ENCODE data around the gene CTNNBIP1.

Gene CTNNBIP1

DNA sequence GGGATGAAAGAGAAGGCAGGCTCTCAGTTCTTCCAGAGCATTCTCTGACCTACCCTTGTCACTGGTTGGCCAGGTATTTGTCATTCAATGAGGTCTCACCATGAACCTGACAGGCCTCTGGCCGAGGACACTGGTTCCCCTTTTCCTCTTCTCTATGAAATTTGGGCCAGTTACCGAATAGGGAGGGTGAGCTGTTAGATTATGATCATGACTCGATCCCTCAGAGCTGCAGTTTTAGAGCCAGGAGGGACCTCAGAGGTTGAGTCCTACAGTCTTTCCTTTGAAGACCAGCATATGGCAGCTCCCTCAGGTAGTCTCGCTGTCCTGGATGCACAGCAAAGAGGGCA lies 56.8 kb downstream of the CTNNBIP1 start:
- DNase-seq (ENCODE audit: low read depth): no peak

GRCh38 chr1:9852410-9853248 lies 57.4 kb downstream of the CTNNBIP1 start:
- no peak for DNase-seq (ENCODE audit: low read depth)

DNA sequence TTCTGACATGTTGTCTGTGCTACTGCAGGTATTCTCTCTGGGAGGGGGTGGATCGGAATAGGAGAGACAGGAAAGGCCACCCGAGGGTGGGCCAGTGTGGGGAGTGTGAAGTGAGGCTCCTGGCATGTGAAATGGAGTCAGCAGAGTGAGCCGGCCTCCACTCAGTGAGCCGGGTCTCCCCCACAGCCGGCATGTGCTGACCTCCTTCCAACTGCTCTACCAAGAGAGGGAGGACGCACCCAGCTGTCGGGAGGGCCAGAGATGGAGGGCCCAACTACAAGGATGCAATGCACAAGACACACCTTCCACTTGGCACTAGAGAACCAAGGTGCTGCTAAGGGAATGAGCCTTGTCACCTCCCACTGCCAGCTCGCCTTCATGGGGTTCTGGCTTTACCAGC lies 58.1 kb downstream of the CTNNBIP1 start:
- DNase-seq (ENCODE audit: low read depth): no peak

GRCh38 chr1:9850442-9851162 lies 59.5 kb downstream of the CTNNBIP1 start:
- no peak for DNase-seq (ENCODE audit: low read depth)

DNA sequence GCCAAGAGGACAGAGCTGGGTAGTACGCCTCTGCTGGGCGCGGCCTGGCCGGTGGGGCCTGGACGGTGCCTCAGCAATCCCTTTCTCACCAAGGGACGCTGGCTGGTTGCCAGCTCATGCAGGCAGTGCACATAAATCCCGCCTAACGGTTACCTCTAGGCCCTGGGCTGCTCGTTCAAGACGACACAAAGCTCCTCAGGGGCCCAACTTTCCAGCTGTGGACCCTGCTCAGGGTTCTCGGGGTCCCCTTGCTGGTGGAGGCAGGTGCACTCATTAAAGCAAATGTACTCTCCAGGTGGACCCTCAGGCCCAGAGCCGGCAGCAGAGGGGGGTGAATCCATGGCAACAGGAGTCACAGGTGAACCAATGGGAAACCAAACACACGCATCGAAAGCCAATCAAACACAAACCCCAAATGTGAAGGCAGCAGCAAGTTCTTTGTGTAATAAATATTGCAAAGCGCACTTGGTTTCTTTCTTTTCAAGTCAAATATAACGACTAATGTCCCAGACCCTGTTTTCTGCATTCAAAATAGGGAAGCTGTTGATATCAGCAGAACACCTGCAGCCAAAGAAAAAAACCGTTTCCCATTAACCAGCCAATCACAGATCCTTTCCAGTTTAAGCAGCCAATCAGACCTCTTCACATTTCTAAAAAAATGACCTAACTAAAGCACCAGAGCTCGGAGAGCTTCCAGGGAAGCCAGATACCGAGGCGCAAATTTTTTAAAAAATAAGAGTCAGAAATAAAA lies 60.2 kb downstream of the CTNNBIP1 start:
- DNase-seq (ENCODE audit: low read depth): no peak

DNA sequence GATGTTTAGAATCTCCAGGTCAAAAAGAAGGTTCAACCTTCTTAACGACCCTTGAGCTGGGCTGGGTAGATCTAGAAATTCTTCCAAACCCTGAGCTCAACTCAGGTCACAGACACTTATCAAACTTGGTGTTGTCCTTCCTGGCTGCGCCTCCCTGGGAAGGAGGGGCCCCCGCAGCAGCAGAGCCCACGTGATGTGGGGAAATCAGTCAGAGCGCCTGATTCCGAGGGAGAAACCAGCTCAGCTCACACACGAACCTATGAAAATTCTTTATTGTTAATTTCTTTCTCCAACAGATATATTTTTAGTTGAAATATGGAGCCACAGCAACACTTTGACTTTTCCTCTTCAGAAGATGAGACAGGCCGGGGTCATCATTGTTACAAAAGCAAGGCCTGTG lies 62.0 kb downstream of the CTNNBIP1 start:
- DNase-seq (ENCODE audit: low read depth): no peak

DNA sequence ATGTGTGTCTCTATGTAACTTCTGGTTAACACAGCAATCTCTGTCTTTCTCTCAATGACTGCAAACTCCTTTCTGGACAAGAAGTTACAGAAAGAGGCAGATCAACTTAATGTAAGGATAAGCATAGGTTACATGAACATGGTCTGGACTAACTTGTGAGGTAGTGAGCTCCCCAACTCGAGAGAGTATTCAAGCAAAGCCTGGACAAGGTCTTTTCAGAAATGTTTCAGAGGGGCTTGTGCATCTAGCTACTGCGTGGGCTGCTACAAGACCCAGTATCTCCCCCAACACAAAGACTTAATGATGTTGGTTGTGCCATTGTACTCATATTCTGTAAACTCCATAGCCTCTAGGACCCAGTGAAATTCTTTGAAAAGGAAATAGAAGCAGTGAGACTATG lies 62.8 kb downstream of the CTNNBIP1 start:
- DNase-seq (ENCODE audit: low read depth): no peak

GRCh38 chr1:9846611-9847171 lies 63.4 kb downstream of the CTNNBIP1 start:
- DNase-seq (ENCODE audit: low read depth): no peak

DNA sequence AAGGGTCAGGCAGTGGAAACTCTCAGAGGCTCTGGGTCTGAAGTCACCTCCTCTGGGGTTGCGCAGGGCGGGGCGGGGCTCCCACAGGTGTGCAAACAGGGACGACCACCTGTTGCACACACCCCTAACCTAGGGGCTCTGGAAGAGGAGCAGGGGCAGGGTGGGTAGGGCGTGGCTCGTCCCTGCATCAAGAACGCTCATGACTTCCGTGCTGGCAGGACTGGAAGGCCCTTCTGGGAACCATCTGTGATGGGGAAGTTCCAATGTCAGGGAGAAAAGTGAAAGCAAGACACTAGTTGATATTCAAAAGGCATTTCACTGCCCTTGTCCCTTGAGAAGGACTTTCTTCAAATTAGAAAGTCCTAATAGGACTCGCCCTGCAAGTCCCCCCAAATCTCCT lies 64.2 kb downstream of the CTNNBIP1 start:
- DNase-seq (ENCODE audit: low read depth): no peak

DNA sequence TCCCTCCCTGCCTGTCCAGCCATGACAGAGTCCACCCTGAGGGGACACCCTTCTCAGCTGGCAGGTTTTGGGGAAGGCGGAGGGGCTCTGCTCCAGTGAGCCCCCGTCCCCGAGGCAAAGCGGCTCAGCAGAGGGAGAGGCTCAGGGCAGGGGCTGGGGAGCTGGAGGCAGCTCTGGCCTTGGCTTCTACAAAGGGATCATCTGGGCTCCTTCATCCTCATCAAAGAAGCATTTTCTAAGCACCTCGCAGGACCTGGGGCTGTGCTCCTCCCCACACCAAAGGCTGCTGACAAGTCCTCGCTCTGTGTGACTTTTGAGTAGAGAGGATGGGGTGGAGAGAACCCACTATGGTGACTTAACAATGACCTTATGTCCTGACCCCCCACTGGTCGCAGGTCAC lies 65.3 kb downstream of the CTNNBIP1 start:
- DNase-seq (ENCODE audit: low read depth): no peak

DNA sequence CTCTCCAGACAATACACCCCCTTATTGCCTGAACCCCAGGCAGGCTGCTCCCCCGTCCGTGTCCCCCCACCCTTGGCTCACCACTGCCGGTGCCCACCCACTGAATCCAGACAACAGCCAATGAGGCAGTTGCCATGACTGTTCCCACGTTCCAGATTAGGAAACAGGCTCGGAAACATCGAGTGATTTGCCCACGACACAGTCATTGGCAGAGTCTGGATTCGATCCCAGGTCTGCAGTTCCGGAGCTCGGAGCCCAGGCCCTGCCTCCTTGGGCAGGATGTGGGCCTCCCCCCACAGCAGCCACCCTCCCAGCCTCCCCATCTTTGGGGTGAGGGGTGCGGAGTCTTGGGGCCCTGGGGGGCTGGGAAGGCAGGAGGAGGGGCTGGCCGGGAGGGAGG lies 66.0 kb downstream of the CTNNBIP1 start:
- DNase-seq (ENCODE audit: low read depth): no peak

- no peak for DNase-seq (ENCODE audit: low read depth)
These were observed 66.5 kb downstream of the CTNNBIP1 start for GRCh38 chr1:9843576-9843945.

DNA sequence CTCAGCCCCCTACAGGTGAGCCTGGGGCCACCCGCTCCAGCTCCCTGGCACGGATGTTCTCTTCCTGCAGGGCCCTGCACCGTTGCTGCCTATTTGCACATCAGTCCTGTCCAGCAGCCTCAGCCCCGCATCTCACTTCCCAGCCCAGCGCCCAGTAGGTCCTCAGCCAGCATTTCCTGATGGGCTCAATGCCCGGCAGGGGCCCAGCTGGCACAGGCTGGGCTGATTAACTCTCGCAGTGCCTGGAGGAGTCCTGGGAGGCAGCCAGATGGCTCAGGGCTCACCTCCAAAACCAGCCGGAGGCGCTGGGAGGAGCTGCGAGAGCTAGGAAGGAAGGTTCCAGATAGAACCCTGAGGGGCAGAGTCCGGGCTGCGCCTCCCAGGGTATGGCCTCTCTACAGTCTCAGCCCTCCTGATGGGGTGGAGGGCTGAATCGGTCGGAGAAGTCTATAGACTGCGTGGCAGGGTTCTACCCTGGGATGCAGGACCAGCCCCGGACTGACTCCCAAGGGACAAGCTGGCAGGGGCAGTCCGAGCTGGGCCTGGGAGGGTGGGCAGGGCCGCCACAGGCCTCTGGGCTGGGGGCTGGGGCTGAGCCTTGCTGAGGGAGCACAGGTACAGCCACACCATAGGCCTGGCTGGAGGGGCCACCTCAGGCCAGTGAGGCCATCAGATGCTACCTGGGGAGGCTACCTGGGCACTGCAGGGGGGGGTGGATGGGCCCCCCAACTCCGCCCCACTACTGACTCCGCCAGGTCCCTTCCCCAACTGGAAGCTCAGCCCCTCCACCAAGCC lies 67.1 kb downstream of the CTNNBIP1 start:
- no peak for DNase-seq (ENCODE audit: low read depth)

GRCh38 chr1:9842073-9842711 lies 67.9 kb downstream of the CTNNBIP1 start:
- no peak for DNase-seq (ENCODE audit: low read depth)

GRCh38 chr1:9841460-9841859 lies 68.6 kb downstream of the CTNNBIP1 start:
- no peak for DNase-seq (ENCODE audit: low read depth)

GRCh38 chr1:9840176-9840575 lies 69.9 kb downstream of the CTNNBIP1 start:
- DNase-seq (ENCODE audit: low read depth): no peak

DNA sequence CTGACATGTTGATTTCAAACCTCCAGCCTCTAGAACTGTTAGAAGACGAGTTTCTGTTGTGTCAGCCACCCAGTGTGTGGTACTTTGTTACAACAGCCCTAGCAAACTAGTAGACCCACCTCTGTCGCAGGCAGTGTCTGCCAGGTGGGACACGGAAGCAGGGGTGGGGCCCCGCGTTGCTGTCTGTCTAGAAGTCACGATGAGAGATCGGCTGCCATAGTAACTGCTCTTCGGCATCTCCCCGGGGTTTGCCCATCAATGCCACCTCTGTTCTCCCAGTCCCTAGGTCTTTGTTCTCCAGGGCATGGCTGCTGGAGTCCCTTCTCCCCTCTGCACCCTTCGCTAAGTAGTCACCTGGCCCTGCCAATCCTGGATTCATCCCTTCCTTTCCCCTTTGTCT lies 71.1 kb downstream of the CTNNBIP1 start:
- DNase-seq (ENCODE audit: low read depth): no peak

DNA sequence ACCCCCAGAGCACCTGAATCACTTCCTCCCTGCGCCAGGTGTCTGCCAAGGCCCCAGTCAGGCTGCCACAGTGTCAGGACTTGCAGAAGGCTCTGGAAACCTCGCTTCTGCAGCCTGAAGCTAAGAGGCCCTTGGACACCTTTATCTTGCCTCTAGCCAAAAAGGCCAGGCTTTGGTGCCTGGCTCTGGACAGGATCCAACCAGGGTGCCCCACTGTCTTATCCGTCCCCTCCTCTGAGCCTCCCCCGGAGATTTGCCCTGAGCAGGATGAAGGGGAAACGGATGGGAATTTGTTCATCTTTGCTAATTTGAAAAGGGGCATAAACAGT lies 73.5 kb downstream of the CTNNBIP1 start:
- DNase-seq (ENCODE audit: low read depth): no peak

DNA sequence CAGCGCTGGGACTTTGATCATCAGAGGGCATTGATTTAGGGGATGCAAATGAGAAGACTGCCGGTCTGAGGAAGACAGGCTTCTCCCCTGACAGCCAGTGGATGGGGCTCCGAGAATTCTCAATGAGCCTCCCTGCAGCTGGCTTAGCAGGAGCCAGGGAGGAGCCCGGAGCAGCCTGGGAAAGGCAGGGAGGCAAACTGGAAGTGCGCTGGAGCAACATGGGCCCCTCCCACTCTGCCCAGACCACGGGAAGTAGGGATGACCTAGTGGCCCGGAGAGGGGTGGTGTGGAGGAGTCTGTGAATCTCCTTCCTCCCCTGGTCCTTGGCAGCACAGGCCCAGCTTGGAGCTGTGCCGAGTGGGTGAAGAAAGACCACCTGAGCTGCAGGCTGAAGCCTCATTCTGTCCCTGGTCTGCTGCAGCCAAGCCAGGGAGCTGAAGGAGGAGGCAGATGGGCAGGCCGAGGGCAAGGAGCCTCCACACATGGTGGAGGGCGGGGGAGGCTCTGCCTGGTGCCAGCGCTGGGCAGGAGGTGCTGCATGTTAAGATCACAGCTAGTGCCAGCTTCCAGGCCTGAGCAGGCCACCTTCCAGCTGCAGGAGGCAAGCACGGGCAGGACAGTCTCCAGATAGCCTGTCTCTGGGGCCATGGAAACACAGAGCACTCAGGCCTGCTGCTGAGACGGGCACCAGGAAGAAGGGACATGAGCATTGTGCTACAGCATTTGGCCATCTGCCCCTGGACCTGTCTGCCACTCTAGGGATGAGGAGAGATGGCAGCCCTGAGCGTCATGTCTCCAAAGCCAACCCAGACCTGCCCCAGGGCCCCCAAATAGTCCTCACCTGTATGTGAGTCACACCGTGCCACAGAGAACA lies 74.1 kb downstream of the CTNNBIP1 start:
- DNase-seq (ENCODE audit: low read depth): no peak

GRCh38 chr1:9835404-9835757 lies 74.7 kb downstream of the CTNNBIP1 start:
- DNase-seq (ENCODE audit: low read depth): no peak

DNA sequence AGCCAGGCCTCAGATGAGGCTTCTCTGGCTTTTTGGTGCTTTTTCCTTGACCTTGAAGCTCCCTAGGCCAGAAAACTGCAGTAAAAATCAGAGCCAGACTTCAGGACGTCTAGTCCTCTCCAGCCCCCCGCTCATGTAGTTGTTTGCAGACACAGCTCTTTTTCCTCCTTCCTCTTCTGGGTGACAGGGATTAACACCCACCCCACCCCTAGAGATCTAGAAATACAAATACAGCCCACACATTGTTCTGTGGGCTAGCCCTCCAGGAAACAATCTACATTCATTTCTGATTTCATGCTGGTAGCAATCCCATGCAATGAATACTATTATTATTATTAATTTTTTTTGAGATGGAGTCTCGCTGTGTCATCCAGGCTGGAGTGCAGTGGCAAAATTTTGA lies 76.4 kb downstream of the CTNNBIP1 start:
- no peak for DNase-seq (ENCODE audit: low read depth)

Data from HS-5 (cell line).